HuH-7 (cell line): ENCODE measurements around the gene GRK6.
"Not testable (repeated sequence)": the region's sequence is repeated elsewhere in the genome, so short reads cannot be mapped to it uniquely, and the experiment has no call there.

Experiments
- DNase-seq: peaks from one replicate; pipeline ENCODE4 v3.0.0; 2011; ENCODE audit warnings: low spot score

Gene GRK6

DNA sequence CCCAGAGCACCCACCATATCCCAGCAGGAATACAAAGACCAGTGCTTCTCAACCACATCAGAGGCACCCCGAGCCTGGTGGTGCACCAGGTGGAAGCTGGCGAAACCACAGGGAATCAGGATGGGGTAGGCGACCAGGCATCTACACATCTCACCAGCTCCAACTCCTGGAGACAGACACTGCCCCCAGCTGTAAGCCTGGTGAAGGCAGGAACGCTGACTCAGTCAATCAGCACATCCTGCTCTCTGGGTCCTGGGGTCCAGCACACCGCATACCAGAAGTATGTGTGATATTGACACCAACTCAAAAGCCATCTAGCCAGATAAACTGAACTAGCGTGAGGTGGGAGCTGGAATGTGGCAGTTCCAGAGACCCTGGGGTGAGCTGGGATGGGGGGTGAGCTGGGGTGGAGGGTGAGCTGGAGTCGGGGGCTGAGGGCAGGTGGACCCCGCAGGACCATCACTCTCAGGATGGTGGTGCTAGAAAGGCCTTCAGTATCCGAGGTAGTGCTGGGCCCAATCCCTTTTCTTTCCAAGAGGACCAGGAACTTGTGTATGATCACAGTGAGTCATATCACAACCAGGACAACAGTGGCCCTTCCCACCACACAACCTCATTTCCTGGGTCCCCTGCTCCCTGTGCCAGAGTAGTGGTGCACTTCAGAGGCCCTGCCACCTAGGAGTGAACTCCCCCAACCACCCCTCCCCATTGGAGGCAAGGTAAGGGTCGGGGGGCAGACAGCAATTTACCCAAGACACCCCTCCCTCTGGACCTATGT lies 44.5 kb downstream of the GRK6 start:
- no peak for DNase-seq

GRCh38 chr5:177471610-177472356 lies 45.3 kb downstream of the GRK6 start:
- DNase-seq: no peak

DNA sequence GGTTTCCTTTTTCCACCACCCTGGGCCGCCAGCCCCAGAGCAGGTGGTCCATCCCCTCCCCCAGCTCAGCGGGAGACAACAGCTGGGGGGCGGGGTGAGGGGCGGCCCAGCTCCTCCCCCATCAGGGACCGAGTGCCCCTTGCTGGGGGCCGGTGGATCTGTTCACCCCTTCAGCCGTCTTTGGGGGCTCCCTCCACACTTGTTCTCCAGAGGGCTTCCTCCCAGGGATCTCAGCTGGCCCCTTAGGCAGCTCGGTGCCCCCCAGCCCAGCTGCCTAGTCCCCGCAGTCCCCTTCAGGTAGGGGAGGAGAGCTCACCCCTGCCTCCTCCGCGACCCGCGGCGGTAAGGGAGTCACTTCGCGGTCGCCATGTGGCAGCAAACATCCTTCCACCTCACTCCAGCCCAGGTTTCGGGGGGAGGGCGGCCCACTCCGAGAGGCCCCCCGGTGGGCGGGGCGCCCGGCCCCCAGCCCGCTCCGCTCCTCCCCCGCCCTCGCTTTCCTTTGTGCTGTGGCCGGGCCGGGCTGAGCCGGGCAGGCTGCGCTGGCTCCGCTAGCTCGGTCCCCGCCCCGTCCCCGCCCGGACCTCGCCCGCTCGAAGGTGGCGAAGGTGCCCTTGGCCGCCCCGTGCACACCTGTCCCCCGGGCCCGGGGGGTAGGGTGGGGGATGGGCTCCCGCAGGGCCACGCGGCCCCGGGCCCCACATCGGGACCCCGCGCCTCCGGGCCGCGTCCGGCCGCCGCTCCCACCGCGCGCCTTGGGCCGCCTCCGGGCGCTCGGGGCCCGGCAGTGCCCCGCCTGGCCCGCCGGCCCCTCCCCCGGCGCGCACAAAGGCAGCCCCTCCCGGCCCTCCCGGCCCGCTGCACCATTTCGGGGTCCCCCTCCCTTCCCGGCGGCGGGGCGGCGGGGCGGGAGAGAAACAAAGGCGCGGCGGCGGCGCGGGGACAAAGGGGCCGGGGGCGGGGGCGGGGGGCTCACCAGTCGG lies 46.3 kb downstream of the GRK6 start:
- DNase-seq: peak; percentile 76

GRCh38 chr5:177473443-177474001 lies 47.0 kb downstream of the GRK6 start, which contains the start of gene DBN1:
DBN1 (minus strand) TSS chr5:177473634; CDS start chr5:177473521, 113 bp downstream.
- DNase-seq: peak; percentile 84

GRCh38 chr5:177474002-177474476 lies 47.6 kb downstream of the GRK6 start:
- DNase-seq: no peak

DNA sequence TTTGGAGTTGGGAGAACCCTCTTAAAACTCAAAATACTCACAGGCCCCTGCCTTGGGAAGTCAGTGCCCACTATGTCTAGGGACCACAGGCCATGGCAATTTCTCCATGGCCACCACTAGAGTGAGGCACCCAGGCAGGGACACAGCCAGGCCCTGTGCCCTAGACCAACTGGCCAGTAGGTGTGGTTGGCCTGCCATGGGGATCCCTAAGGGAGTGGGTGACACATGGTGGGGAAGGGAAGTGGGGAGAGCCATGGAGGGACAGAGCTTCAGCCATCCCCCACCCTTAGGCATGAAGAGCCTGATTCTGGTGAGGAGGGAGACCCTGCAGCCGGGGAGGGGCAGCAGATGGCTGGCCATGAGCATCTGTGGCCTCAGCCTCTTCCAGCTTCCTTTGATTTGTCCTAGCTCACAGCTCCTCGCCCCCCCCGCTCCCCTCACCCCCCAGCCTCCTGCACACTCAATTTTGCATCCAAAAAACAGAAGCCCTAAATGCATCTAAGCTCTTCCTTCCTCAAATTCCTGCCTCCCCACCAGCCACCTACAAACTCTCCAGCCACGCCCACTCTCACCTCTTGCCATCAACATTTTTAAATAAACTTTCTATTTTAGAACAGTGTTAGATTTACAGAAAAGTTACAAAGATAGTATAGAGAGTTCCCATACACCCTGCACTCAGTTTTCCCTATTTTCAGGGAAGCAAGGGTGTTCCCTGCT lies 48.5 kb downstream of the GRK6 start:
- DNase-seq: no peak

- no peak for DNase-seq
These were observed 49.3 kb downstream of the GRK6 start for GRCh38 chr5:177475563-177476427.

- DNase-seq: no peak
These were observed 50.2 kb downstream of the GRK6 start for GRCh38 chr5:177476531-177477233.

DNA sequence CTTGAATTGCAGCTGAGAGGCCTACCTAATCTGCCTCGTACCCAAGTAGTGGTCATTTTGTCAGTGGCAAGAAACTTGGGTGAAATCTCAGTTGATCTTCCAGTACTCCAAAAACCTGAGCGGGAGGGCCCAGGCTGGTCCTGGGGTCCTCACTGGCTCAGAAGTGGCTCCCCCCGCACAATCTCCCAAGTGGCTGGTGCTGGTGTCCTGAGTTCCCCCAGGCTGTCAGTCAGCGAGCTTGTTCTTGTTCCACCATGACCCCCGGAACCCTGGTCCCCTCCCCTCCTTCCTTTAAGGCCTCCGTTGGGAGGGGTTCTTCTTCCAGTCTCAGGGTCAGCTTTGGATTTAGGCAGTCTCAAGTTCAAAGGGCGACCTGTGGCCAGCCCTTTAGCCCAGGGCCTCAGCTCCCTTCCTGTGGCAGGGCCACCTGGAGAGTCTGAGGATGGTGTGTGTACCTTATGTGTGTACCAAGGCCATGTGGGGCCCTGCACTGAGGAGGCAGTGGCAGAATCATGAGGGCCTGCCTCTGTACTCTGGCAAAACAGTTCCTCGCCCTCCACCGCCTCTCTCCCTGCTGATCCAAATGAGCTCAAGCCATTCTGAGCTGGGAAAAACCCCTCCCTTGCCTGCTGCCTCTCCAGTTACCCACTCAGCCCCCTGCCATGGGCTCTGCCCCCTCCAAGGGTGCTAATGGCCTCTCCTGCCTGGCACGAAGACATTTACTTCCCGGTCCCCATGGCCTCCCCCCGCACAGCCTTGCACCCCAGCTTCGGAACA lies 51.4 kb downstream of the GRK6 start:
- no peak for DNase-seq

- DNase-seq: no peak
These were observed 52.5 kb downstream of the GRK6 start for GRCh38 chr5:177478711-177479646.

DNA sequence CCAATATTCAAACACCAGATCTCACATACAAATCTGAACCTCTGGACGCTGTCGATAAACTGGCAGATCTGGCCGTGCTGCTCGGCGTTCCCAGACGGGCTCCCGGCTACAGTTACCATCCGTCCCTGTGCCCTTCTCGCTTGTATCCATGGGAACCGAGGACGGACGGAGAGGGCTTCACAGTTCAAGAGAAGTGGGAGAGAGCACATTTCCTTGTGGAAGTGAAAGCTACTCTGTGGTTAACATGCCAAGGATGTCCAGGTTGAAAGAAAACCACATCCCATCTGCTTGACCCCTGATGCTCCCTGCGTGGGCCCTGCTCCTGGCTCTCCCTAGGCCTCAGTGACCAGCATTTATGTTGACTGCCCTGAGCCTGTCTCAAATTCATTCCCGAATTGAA lies 53.3 kb downstream of the GRK6 start:
- DNase-seq: no peak

- DNase-seq: no peak
These were observed 55.9 kb downstream of the GRK6 start for GRCh38 chr5:177482359-177482795.

- no peak for DNase-seq
These were observed 56.6 kb downstream of the GRK6 start for GRCh38 chr5:177483042-177483441.

- no peak for DNase-seq
These were observed 57.8 kb downstream of the GRK6 start for GRCh38 chr5:177483994-177484901.

DNA sequence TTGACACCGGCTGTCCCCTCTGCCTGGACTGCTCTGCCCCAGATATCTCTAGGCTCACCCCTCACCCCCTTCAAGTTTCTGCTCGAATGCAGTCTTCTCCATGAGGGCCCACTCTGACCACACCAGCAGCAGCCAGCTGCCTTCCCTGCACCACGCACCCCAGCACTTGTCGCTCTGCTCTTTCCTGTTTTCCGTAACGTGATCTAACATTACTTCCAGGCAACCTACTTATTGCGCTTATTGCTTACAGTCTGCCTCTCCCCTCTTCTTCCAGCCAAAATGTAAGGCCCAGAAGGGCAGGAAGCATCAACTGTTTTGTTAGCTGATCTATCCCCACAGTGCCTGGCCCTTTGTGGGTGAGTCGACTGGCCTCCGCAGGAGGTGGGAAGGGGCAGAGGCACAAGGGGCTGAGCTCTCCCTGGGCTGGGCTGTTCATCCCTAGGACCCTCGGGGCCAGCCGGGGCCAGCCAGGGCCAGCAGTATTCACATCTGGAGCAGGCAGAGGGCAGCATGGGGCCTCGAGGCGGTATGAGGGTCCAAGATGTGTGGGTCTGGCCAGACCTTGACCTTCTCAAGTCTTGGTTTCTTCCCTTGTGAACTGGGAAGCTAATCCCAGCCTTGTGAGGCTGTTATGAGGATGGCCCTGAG lies 58.5 kb downstream of the GRK6 start:
- DNase-seq: no peak

- DNase-seq: not testable (repeated sequence)
These were observed 59.3 kb downstream of the GRK6 start for GRCh38 chr5:177485753-177486152.
